PC-9 (cell line): ENCODE results near the gene EML6.

Experiments
- EZH2 ChIP-seq: fragments of 200-600 bp; sonication (generic); IDR thresholded peaks from 2 replicates; pipeline ENCODE4 v1.8.0; 2017; ENCODE audit warnings: antibody characterized with exemption, low read depth
- TF ChIP-seq, protein P1 (sequence below): fragments of 200-600 bp; sonication (generic); conservative IDR thresholded peaks from 2 replicates; pipeline ENCODE4 v1.6.1; 2017; ENCODE audit warnings: mixed run types, antibody characterized with exemption, mild to moderate bottlenecking, moderate library complexity

DNA sequence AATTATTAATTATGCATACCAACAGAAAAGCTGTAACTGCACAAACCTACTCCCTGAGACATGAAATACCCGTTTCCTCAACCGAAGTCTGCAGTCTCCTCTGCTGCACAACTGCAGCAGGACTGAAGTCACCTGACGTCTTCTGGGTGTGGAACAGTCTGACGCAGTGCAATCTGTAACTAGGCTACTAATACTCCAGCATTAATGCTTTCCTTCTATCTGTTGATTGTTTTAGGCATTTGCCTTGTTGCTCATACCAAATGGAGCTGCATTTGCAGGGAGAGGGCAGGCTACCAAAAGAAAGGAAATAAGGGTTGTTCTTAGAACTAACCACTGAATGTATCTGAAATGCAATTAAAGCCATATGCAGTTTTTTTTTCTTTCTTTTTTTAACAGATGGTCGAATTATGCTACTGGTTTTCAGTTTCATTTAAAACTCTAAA is 286.7 kb downstream of the EML6 start:
- TF ChIP-seq, protein P1, sequence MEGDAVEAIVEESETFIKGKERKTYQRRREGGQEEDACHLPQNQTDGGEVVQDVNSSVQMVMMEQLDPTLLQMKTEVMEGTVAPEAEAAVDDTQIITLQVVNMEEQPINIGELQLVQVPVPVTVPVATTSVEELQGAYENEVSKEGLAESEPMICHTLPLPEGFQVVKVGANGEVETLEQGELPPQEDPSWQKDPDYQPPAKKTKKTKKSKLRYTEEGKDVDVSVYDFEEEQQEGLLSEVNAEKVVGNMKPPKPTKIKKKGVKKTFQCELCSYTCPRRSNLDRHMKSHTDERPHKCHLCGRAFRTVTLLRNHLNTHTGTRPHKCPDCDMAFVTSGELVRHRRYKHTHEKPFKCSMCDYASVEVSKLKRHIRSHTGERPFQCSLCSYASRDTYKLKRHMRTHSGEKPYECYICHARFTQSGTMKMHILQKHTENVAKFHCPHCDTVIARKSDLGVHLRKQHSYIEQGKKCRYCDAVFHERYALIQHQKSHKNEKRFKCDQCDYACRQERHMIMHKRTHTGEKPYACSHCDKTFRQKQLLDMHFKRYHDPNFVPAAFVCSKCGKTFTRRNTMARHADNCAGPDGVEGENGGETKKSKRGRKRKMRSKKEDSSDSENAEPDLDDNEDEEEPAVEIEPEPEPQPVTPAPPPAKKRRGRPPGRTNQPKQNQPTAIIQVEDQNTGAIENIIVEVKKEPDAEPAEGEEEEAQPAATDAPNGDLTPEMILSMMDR = no peak
- no peak for TF ChIP-seq EZH2
